Stimulated activated CD8-positive, alpha-beta memory T cell treated with anti-CD3 and anti-CD28 coated beads, Interleukin-4, amount 100 ng/mL, for 4 hours (primary cell): Measurements from ENCODE around the gene MICAL2.

Experiments
- DNase-seq, 2 donors: peaks; one replicate each; pipeline ENCODE4 v3.0.0-alpha.2; 2020; ENCODE audit warnings: low read depth in 2 of 2, low spot score in 1 of 2

The MICAL2 gene

GRCh38 chr11:12117611-12118010 lies 7.2 kb downstream of the MICAL2 start:
- DNase-seq = no peak

GRCh38 chr11:12118949-12119348 lies 8.6 kb downstream of the MICAL2 start:
- no peak for DNase-seq

DNA sequence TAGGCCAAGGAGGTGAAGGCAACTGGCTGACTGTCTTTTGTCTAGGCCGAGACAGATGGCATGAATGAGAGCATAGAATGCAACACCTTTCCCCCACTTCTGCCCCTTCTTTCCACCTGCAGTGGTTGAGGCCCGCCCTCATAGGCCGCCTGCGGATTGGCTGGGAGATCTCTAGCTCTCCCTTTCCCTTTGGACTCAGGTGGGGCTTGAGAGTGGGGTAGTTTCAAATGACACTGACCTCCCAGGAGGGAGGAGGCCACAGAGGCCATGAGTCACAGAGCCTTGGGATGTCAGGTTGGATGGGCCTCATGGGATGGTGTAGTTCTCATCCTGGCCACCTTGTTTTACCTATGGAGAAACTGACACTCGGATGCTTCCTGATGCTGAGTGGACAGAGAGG lies 9.1 kb downstream of the MICAL2 start:
- DNase-seq = no peak

GRCh38 chr11:12120031-12121008 lies 9.9 kb downstream of the MICAL2 start:
- DNase-seq = no peak

GRCh38 chr11:12121011-12121410 lies 10.6 kb downstream of the MICAL2 start:
- DNase-seq = no peak

GRCh38 chr11:12121517-12121916 lies 11.1 kb downstream of the MICAL2 start:
- no peak for DNase-seq

GRCh38 chr11:12122083-12122482 lies 11.7 kb downstream of the MICAL2 start:
- DNase-seq = no peak

DNA sequence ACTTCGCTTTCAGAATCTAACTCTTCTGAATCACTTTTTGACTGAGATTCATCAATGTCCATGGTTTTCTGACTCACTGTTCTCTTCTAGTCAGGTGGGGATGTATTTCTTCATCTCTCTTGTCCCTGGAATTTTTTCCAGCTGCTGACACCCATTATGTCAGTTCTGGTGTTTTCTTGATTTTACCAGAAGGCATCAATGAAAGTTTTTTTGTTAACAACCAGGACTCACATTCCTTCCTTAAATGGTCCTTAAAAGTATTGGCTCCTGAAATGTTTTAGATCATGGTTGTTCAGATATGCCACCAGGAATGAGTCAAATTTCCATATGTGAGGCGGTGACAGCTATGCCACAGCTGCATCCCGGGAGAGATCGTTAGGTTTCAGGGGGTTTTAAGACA lies 12.9 kb downstream of the MICAL2 start:
- DNase-seq = no peak

- DNase-seq = no peak
These were observed 13.4 kb downstream of the MICAL2 start for GRCh38 chr11:12123799-12124198.

GRCh38 chr11:12124306-12124705 lies 13.9 kb downstream of the MICAL2 start:
- no peak for DNase-seq

GRCh38 chr11:12125609-12126149 lies 15.3 kb downstream of the MICAL2 start:
- DNase-seq = no peak

DNA sequence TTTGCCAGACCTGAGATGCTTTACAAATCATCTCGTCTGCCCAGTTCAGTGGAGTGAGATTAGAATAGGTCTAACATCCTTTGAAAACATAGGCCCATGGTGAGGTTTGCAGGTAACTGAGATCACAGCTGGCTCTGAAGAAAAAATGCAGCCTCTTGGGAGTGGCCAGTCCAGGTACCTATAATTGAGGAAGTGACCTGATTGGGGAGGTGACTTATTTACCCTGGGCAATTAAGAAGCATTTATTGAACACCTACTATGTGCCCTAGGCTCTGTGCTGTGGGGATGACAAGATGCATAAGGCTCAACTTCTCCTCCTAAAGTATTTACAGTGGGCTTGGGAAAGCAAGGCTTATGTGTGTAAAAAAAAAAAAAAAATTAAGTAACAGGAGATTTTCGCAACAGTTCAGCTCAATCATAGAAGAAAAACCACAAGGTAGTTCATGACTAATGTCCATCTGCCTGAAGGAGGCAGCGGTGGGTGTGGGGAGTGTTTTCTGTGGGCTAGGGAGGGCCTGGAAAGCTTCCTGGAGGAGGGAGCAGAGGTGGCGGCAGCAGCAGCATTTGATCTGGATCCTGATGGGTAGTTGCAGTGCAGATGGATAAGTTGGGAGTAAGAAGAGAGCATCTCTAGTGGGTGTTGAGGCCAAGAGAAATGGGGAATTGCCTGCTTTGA lies 16.1 kb downstream of the MICAL2 start:
- DNase-seq = no peak

- DNase-seq = no peak
These were observed 17.0 kb downstream of the MICAL2 start for GRCh38 chr11:12127206-12127898.

GRCh38 chr11:12128301-12128751 lies 17.9 kb downstream of the MICAL2 start:
- DNase-seq = no peak

- DNase-seq = no peak
These were observed 18.8 kb downstream of the MICAL2 start for GRCh38 chr11:12129227-12129626.

- no peak for DNase-seq
These were observed 20.0 kb downstream of the MICAL2 start for GRCh38 chr11:12130180-12130980.

GRCh38 chr11:12131943-12132789 lies 21.8 kb downstream of the MICAL2 start:
- no peak for DNase-seq

- no peak for DNase-seq
These were observed 22.4 kb downstream of the MICAL2 start for GRCh38 chr11:12132790-12133145.

DNA sequence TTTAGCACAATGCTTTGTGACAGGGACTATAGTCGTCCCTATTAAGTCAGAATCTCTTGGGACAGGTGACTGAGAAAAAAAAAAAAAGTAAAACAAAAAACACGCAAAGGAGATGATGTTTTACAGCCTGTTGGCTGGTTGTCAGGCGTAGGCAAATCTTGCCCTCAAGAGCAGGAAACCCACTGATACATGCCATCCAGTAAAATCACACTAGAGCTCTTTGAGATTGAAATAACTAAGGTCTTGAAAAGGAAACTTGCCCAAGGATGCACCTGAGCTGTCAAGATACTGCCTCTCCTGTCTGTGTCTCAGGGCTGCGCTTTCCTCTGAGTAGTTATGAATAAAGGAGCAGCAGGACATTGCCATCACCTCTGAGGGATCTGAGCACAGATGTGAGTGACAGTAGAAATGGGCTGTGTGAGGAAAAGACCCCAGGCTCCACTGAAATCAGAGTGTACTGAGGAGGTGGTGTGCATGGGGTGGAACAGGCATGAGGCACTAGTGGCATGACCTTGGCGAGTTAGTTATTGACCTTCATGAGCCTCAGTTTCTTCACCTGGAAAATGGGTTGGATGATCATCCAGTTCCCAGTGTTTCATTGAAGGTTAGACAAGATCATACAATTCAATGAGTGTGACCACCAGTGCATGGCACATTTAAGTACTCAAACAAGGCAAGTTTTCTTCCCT lies 23.3 kb downstream of the MICAL2 start:
- DNase-seq = no peak
